SH-SY5Y (cell line): ENCODE data around the gene MIPEP.

ENCODE experiments used
- GATA2 ChIP-seq: IDR thresholded peaks from 2 replicates; pipeline ENCODE4 v1.6.1; 2011; ENCODE audit warnings: mild to moderate bottlenecking, low read depth, low read length
- GATA3 ChIP-seq: IDR thresholded peaks from 2 replicates; pipeline ENCODE4 v1.6.1; 2011; ENCODE audit warnings: low read depth, mild to moderate bottlenecking, low read length, moderate library complexity

- TF ChIP-seq GATA2 = no peak
- TF ChIP-seq GATA3 = no peak
Measured at GRCh38 chr13:23771552-23771951, 117.6 kb downstream of the MIPEP start.
